NCI-H1436 (cell line): Measurements from ENCODE around the gene OMP.

Source experiments
- DNase-seq: peaks from one replicate; lab custom pipeline; 2025; lab: John Stamatoyannopoulos, UW

OMP gene

GRCh38 chr11:77122576-77123212 is 20.1 kb downstream of the OMP start:
- DNase-seq = no peak

DNA sequence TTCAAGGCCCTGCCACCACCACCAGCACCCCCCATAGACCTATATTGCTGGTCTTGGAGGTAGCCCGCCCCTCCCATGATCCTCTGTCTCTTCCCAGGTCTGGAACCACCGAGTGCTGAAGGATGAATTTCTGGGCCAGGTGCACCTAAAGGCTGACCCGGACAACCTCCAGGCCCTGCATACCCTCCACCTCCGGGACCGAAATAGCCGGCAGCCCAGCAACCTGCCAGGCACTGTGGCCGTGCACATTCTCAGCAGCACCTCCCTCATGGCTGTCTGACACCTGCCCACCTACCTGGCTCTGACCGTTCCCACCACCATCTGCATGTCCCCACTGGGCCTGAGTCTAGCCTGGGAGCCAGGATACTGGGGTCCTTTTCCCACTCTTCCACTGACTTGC is 21.0 kb downstream of the OMP start:
- no peak for DNase-seq

DNA sequence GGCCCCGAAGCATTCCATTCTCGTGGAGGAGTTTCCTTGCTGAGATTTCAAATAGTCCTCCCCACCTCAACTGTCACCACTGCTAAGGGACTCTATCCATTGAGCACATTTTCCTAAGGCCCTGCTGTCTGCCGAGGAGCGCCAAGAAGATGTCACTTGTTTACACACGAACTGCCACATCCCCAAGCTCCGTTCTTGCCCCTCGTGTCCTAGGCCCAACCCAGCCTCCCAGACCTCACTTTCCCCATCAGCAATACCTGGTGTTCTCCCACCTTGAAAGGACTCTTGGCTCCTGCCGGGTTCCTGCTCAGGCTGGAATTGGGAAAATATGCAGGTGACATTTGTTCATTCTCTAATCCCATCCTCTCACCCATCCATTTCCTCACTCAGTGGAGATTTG is 21.4 kb downstream of the OMP start:
- DNase-seq = no peak

GRCh38 chr11:77124488-77124887 is 21.8 kb downstream of the OMP start:
- no peak for DNase-seq

DNA sequence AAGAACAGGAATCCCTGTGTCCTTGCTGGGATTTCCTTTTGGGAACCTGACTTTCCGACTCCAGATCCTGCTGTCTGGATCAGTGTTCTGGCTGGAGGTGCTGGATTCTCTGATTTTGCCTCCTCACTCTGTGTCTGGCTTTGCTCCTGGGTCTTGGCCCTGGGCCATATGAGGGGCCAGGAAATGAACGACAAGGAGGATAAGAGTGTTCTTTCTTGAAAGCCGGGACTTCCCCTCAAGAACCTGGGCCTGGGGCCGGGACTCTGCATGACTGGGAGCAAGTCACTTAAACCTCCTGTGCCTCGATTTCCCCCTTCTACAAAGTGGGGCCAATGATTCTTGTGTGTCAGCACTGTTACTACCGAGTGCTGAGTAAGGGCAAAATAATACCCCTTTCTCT is 22.6 kb downstream of the OMP start:
- DNase-seq = no peak

- DNase-seq = no peak
These were observed 23.1 kb downstream of the OMP start for GRCh38 chr11:77125695-77126094.

DNA sequence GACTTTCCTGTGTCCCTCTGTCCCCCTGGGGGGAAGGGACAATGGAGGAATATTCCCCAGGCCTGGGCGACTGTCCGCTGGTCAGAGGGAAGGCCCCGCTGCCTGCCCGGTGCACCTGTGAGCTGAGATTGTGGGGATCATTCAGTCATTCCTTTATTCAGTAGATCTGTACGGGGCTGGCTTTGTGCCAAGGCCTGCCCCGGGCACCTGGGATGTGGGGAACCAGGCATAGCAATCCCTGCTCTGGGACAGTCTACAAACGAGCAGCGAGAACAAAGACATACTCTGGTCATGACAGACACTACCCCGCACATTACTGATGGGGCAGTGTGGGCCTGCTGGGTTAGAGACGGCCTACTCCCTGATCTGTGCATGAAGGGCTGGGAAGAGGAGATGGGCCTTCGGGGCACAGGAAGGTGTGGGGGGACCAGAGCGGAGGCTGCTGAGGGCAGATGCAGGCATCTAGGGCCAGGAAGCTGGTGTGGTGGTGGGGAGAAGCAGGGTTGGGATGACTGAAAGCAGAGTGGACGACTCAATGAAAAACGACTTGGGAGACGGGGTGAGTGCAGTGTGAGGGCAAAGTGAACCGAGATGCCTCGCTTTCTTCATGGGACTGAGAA is 23.6 kb downstream of the OMP start:
- DNase-seq = no peak

GRCh38 chr11:77126861-77127234 is 24.2 kb downstream of the OMP start:
- peak; percentile 51 for DNase-seq

- peak; percentile 30 for DNase-seq
These were observed 24.7 kb downstream of the OMP start for GRCh38 chr11:77127235-77127911.

GRCh38 chr11:77127920-77128691 is 25.5 kb downstream of the OMP start, which contains the start of gene MYO7A:
Gene MYO7A (plus strand): TSS chr11:77128246. CDS start chr11:77130635, 2,389 bp downstream.
- DNase-seq = no peak

DNA sequence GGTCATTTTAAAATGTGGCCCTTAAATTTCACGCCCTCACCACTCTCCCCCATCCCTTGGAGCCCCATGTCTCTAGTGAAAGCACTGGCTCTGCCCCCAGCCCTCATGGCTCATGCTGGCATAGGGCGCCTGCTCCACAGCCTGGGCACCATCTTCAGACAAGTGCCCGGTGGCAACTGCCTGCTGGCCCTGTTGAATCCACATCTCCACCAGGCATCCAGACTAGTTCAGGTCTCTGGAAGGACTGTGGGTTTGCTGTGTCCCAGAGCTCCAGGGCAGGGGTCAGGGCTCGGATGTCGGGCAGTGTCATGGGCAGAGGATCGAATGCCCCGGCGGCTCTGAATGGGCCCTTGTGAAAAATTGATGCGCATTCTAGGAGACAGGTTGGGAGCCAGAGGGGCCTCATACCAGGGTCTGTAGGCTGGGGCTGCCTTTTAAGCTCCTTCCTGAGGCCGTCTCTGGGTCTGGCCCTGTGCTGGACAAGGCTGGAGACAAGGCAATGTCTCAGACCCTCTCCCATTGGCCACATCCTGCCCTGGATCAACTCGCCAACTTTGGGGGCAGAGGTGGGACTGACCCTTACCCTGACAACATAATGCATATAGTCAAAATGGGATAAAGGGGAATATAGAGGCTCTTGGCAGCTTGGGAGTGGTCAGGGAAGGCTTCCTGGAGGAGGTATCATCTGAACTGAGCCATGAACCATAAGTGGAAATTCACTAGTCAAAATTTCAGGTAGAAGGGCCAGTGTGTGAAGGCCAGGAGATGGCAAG is 26.6 kb downstream of the OMP start:
- DNase-seq = no peak

DNA sequence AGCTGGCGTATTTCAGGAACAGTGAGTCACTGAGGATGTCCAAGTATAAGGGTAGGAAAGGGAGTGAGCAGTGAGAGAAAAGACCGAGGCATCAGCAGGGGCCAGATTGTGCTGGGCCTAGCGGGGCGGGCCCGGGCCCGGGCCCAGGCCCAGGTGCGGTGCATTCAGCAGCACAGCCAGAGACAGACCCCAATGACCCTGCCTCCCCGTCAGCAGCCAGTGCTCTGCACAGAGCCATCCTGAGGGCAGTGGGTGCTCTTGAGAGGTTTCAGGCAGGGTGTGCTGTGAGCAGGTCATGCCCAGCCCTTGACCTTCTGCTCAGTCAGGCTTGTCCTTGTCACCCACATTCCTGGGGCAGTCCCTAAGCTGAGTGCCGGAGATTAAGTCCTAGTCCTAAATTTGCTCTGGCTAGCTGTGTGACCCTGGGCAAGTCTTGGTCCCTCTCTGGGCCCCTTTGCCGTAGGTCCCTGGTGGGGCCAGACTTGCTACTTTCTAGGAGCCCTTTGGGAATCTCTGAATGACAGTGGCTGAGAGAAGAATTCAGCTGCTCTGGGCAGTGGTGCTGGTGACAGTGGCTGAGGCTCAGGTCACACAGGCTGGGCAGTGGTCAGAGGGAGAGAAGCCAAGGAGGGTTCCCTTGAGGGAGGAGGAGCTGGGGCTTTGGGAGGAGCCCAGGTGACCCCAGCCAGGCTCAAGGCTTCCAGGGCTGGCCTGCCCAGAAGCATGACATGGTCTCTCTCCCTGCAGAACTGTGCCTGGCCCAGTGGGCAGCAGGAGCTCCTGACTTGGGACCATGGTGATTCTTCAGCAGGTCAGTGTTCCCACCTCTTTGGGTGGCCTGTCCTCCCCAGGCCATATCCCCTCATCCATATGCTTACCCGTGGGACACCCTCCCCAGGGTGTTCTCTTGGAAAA is 27.5 kb downstream of the OMP start:
- no peak for DNase-seq

- no peak for DNase-seq
These were observed 28.3 kb downstream of the OMP start for GRCh38 chr11:77130763-77131513.

DNA sequence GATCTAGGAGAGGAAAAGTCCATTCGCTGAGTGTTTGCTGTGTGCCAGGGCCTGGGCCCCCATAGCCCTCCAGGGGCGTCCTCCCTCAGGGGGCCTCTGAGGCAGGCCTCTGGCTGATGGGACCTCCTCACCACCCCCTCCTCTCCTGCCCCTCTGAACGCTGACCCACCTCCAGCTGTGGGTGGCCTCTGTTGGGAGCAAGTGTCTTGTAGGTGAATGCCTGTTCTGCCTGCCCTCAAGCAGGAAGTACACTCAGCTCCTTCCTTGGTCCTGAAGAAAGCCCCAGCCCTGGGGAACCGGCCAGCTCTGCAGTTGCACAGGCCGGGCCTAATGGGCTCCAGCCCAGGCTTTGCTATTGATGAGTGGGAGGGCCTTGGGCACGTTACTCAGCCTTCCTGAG is 28.9 kb downstream of the OMP start:
- DNase-seq = no peak

DNA sequence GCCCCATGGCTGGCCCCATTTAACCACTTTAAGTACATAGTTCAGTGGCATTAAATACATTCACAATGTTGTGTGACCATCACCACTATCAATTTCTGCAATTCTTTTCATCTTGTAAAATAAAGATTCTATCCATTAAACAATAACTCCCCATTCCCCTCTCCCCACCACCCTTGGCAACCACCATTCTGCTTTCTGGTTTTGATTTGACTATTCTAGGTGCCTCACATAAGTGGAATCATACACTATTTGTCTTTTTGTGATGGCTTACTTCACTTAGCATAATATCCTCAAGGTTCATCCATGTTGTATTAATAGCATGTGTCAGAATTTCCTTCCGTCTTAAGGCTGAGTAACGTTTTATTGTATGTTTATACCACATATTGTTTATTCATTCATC is 32.4 kb downstream of the OMP start:
- no peak for DNase-seq

DNA sequence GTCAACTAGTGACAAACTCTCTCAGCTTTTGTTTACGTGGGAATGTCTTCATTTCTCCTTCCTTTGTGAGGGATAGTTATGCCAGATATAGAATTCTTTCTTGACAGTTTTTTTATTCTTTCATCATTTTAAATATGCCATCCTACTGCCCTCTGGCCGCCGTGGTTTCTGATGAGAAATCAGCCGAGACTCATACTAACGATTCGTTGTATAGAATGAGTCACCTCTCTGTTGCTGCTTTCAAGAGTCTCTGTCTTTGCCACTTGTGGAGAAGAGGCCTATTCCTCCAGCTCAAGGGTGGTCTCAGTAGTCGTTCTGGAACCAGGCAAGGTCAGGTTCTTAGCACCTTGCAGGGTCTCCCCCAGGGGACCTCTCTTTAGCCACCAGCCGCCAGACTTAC is 33.4 kb downstream of the OMP start:
- DNase-seq = no peak

DNA sequence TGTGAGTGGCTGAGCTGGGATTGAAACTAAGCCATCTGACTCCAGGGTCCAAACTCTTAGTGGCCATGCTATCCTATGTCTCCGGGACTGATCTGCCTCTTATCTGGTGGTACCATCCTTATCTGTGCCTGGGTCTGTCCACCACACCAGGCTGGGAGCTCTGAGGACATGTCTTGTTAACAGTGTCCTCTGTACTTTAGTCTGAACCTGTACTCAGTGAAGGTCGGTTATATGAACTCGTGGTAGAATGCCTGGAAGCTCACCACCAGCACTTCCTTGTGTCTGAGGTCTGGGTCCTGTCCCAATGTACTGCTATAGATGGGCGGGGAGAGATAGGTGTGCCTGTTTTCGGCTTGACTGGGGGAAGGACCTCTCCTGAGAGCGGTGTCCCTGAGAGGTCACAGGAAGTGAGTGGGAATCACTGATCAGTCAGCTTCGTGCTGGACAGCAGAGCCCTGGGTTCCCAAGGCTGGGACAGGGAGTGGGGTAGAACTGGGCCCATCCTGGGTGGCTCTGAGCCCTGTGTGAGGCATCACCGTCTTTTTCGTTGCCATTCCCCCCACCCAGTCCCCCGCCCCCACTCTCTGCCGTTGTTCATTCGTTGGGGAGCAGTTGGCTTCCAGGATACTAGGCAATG is 34.3 kb downstream of the OMP start:
- no peak for DNase-seq

- no peak for DNase-seq
These were observed 34.8 kb downstream of the OMP start for GRCh38 chr11:77137421-77137820.

DNA sequence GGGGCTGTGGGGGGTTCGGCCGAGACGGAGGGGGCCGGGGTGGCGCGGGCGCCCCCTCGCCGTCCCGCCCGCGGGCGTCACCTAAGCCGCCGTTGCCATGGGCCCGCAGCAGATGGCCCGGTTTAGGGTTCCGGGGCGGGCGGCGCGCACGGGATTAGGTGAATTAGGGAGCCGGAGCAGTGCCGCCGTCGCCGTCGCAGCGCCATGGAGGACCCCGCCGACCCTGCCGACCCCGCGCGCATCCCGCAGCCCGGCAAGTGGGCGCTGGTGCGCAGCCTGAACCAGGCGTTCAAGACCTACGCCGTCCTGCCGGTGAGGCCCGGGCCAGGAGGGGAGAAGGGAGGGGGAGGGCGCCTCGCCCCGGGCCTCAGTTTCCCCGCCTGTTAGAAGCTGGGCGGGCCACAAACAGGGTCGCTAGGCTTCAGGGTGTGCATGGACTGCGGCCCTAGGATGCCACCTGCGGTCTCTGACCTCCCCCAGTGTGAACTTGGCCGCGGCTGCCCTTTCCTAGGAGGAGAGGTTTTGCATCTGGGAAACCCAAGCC is 35.5 kb downstream of the OMP start:
- no peak for DNase-seq
